Measurements from ENCODE around the gene TMEM132C. TPM values are rescaled to one million over a fixed set of nuclear protein-coding genes. Genes with fewer than 3 reads are reported as not detected.

Gene TMEM132C
- total RNA-seq, 1 donor from 2014 or later = 3.9 TPM

DNA sequence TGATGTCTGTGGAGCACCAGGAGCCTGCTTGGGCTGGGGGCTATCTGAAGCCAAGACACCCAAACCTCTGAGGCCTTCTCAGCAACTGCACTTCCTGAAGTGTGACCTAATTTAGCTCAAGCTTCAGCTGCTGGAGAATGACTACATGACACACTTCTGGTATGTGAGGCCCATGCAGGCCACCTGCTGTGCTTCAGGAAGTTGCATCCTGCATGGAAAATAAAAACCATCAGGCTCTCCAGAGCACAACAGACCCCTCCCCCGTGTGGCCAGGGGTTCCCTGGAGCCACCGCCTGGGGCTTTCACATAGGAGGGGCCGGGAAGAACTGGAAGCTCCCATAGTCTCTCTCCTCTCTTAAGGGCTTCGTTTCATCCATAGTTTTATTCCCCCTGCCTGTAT is 339.1 kb downstream of the TMEM132C start:
- Mint-ChIP-seq H3K4me3 (no peak overlapping the region), H3K36me3 (peaks cover 8% of the 10 kb centered on the region), H3K27me3 (ENCODE audit: insufficient read depth, low read depth) (no peaks in the 10 kb centered on the region), H3K27ac (no peak overlapping the region), H3K4me1 (peaks cover 21% of the 10 kb centered on the region), H3K9me3 (no peaks in the 10 kb centered on the region)
- H3K9me3 ChIP-seq (ENCODE audit: low read depth) = no peaks in the 10 kb centered on the region
- no peak overlapping the region for H3K9ac ChIP-seq
- no peak for DNase-seq (ENCODE audit: low spot score)
- TF ChIP-seq, protein P1, sequence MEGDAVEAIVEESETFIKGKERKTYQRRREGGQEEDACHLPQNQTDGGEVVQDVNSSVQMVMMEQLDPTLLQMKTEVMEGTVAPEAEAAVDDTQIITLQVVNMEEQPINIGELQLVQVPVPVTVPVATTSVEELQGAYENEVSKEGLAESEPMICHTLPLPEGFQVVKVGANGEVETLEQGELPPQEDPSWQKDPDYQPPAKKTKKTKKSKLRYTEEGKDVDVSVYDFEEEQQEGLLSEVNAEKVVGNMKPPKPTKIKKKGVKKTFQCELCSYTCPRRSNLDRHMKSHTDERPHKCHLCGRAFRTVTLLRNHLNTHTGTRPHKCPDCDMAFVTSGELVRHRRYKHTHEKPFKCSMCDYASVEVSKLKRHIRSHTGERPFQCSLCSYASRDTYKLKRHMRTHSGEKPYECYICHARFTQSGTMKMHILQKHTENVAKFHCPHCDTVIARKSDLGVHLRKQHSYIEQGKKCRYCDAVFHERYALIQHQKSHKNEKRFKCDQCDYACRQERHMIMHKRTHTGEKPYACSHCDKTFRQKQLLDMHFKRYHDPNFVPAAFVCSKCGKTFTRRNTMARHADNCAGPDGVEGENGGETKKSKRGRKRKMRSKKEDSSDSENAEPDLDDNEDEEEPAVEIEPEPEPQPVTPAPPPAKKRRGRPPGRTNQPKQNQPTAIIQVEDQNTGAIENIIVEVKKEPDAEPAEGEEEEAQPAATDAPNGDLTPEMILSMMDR (IDR thresholded peaks at IDR 0.05) = no peak
- TF ChIP-seq EZH2phosphoT487 (IDR thresholded peaks at IDR 0.05) (no peak), EZH2 (IDR thresholded peaks at IDR 0.05) (no peak)
- no peaks in the 10 kb centered on the region for H3K27me3 ChIP-seq
- H3F3A ChIP-seq (ENCODE audit: low read depth) = no peaks in the 10 kb centered on the region
- H3K27ac ChIP-seq = no peak overlapping the region
- H3K4me3 ChIP-seq = no peak overlapping the region
- H2AFZ ChIP-seq (replicated peaks) = no peak overlapping the region
- no peaks in the 10 kb centered on the region for H3K36me3 ChIP-seq
- H3K4me1 ChIP-seq = no peaks in the 10 kb centered on the region
- no peak overlapping the region for H3K4me2 ChIP-seq
- no peaks in the 10 kb centered on the region for H3K79me2 ChIP-seq (ENCODE audit: low read depth)
- H4K20me1 ChIP-seq (ENCODE audit: low read depth) = peaks cover 10% of the 10 kb centered on the region

DNA sequence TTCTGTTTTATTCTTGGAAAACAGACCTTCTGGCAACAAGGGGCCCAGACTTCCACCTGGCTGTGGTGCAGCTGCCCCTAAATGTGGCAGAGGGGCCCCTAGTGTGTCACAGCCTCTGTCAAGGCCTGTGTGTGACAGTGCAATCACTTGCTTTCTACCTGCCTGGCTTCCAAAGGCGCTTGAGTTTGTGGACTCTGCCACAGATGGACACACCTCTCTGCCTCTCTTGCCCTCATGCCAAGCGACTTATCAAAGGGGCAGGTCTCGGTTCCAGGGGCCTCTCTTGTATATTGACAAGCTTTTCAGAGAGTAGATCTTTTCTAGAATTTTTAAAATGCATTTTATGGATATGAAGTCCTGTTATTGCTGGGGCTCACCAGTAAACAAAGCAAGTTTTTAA is 339.6 kb downstream of the TMEM132C start:
- Histone ChIP-seq H3F3A (ENCODE audit: low read depth) (no peaks in the 10 kb centered on the region), H3K4me2 (no peak overlapping the region), H3K27me3 (no peaks in the 10 kb centered on the region), H3K36me3 (no peaks in the 10 kb centered on the region), H3K4me1 (no peaks in the 10 kb centered on the region), H3K9me3 (ENCODE audit: low read depth) (no peaks in the 10 kb centered on the region), H3K9ac (no peak overlapping the region), H4K20me1 (ENCODE audit: low read depth) (peaks cover 10% of the 10 kb centered on the region), H3K4me3 (no peak overlapping the region), H2AFZ (replicated peaks) (no peak overlapping the region), H3K79me2 (ENCODE audit: low read depth) (no peaks in the 10 kb centered on the region), H3K27ac (no peak overlapping the region)
- TF ChIP-seq EZH2phosphoT487 (IDR thresholded peaks at IDR 0.05) = no peak
- TF ChIP-seq, protein P1 (IDR thresholded peaks at IDR 0.05) = no peak
- TF ChIP-seq EZH2 (IDR thresholded peaks at IDR 0.05) = no peak
- Mint-ChIP-seq H3K36me3 (peaks cover 3% of the 10 kb centered on the region), H3K27ac (no peak overlapping the region), H3K9me3 (no peaks in the 10 kb centered on the region), H3K4me3 (no peak overlapping the region), H3K4me1 (peaks cover 25% of the 10 kb centered on the region), H3K27me3 (ENCODE audit: insufficient read depth, low read depth) (no peaks in the 10 kb centered on the region)
- no peak for DNase-seq (ENCODE audit: low spot score)

DNA sequence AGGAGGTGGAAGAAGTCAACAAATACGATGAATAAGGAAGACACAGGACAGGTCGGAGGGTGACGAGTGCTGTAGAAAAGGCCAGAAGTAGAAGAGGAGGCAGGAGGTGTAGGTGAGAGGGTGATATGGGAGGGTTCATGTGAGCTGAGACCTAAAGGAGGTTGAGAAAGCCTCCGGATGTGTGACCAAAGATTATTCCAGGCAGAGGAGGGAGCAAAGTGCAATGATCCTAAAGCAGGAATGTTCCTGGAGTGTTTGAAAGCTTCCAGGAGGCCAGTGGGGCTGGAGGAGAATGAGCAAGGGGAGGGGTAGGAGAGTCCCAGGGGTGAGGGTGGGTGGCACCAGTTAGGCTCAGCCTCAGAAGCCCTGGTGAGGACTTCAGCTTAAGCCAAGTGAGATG is 340.0 kb downstream of the TMEM132C start:
- peaks cover 30% of the 10 kb centered on the region for H3K4me1 Mint-ChIP-seq
- Histone ChIP-seq H3K4me1 (no peaks in the 10 kb centered on the region), H3K79me2 (ENCODE audit: low read depth) (no peaks in the 10 kb centered on the region), H4K20me1 (ENCODE audit: low read depth) (peaks cover 10% of the 10 kb centered on the region), H3K4me2 (no peak overlapping the region), H3K4me3 (no peak overlapping the region), H3F3A (ENCODE audit: low read depth) (no peaks in the 10 kb centered on the region), H3K9ac (no peak overlapping the region), H2AFZ (replicated peaks) (no peak overlapping the region), H3K27me3 (no peaks in the 10 kb centered on the region), H3K27ac (no peak overlapping the region), H3K36me3 (no peaks in the 10 kb centered on the region), H3K9me3 (ENCODE audit: low read depth) (no peaks in the 10 kb centered on the region)
- peaks cover 6% of the 10 kb centered on the region for H3K36me3 Mint-ChIP-seq
- H3K27me3 Mint-ChIP-seq (ENCODE audit: insufficient read depth, low read depth) = no peaks in the 10 kb centered on the region
- no peak for DNase-seq (ENCODE audit: low spot score)
- no peaks in the 10 kb centered on the region for H3K9me3 Mint-ChIP-seq
- TF ChIP-seq EZH2 (IDR thresholded peaks at IDR 0.05) = no peak
- TF ChIP-seq EZH2phosphoT487 (IDR thresholded peaks at IDR 0.05) = no peak
- TF ChIP-seq, protein P1 (IDR thresholded peaks at IDR 0.05) = no peak
- H3K27ac Mint-ChIP-seq = no peak overlapping the region
- H3K4me3 Mint-ChIP-seq = no peak overlapping the region
